ENCODE measurements around the gene ABCC4.

Gene ABCC4

DNA sequence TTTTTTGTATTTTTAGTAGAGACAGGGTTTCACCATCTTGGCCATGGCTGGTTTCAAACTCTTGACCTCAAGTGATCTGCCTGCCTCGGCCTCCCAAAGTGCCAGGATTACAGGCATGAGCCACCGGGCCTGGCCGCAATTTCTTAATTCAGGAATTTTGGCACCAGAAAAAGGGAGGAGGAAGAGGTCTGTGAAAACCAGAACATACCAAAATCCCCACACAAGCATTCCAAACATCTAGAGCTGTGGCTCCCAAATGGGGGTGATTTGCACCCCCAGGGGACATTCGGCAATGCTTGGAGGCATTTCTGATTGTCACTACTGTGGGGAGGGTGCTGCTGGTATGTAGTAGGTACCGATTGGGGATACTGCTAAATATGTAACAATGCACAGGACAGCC, 40.2 kb upstream of the ABCC4 start:
- CTCF ChIA-PET, result interaction anchor here (0.7 kb wide), 1 partner anchor 29 kb away, joined by 3 read pairs; no protein-coding TSS in a partner anchor
- Histone ChIP-seq H3K4me3 (ENCODE audit: low read depth, low read length) (no peak overlapping the region), H3K36me3 (ENCODE audit: control insufficient read depth in 2 of 2, insufficient read depth in 1 of 2, low read length in 2 of 2) (no peaks in the 10 kb centered on the region), H3K9me3 (ENCODE audit: control insufficient read depth, insufficient read depth, low read depth, low read length) (no peaks in the 10 kb centered on the region), H3K4me1 (ENCODE audit: control insufficient read depth, insufficient read depth, low read length) (no peaks in the 10 kb centered on the region), H3K27ac (ENCODE audit: extremely low read depth, low read depth, low read length) (no peak overlapping the region)
- POLR2A ChIA-PET, result no interaction called here
- no peak for TF ChIP-seq ZNF366 (tag by site-specific recombination; conservative IDR thresholded peaks at IDR 0.05)
- no peak for TF ChIP-seq HOXA7 (CRISPR knock-in tag; IDR thresholded peaks at IDR 0.05; ENCODE audit: borderline replicate concordance)
- TF ChIP-seq, protein P1, sequence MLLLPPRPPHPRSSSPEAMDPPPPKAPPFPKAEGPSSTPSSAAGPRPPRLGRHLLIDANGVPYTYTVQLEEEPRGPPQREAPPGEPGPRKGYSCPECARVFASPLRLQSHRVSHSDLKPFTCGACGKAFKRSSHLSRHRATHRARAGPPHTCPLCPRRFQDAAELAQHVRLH (tag by site-specific recombination; IDR thresholded peaks at IDR 0.05), result no peak
- TF ChIP-seq, protein P2, sequence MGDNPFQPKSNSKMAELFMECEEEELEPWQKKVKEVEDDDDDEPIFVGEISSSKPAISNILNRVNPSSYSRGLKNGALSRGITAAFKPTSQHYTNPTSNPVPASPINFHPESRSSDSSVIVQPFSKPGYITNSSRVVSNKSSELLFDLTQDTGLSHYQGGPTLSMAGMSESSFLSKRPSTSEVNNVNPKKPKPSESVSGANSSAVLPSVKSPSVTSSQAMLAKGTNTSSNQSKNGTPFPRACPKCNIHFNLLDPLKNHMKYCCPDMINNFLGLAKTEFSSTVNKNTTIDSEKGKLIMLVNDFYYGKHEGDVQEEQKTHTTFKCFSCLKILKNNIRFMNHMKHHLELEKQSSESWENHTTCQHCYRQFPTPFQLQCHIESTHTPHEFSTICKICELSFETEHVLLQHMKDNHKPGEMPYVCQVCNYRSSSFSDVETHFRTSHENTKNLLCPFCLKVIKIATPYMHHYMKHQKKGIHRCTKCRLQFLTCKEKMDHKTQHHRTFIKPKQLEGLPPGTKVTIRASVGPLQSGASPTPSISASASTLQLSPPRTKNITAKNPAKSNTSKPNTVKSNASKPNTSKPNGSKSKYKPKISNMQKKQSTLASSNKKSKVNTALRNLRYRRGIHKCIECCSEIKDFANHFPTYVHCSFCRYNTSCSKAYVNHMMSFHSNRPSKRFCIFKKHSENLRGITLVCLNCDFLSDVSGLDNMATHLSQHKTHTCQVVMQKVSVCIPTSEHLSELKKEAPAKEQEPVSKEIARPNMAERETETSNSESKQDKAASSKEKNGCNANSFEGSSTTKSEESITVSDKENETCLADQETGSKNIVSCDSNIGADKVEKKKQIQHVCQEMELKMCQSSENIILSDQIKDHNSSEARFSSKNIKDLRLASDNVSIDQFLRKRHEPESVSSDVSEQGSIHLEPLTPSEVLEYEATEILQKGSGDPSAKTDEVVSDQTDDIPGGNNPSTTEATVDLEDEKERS (tag by site-specific recombination; IDR thresholded peaks at IDR 0.05), result no peak
- TF ChIP-seq, protein P3, sequence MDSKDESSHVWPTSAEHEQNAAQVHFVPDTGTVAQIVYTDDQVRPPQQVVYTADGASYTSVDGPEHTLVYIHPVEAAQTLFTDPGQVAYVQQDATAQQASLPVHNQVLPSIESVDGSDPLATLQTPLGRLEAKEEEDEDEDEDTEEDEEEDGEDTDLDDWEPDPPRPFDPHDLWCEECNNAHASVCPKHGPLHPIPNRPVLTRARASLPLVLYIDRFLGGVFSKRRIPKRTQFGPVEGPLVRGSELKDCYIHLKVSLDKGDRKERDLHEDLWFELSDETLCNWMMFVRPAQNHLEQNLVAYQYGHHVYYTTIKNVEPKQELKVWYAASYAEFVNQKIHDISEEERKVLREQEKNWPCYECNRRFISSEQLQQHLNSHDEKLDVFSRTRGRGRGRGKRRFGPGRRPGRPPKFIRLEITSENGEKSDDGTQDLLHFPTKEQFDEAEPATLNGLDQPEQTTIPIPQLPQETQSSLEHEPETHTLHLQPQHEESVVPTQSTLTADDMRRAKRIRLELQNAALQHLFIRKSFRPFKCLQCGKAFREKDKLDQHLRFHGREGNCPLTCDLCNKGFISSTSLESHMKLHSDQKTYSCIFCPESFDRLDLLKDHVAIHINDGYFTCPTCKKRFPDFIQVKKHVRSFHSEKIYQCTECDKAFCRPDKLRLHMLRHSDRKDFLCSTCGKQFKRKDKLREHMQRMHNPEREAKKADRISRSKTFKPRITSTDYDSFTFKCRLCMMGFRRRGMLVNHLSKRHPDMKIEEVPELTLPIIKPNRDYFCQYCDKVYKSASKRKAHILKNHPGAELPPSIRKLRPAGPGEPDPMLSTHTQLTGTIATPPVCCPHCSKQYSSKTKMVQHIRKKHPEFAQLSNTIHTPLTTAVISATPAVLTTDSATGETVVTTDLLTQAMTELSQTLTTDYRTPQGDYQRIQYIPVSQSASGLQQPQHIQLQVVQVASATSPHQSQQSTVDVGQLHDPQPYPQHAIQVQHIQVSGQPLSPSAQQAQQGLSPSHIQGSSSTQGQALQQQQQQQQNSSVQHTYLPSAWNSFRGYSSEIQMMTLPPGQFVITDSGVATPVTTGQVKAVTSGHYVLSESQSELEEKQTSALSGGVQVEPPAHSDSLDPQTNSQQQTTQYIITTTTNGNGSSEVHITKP (tag by site-specific recombination; IDR thresholded peaks at IDR 0.05), result no peak
- TF ChIP-seq, protein P4, sequence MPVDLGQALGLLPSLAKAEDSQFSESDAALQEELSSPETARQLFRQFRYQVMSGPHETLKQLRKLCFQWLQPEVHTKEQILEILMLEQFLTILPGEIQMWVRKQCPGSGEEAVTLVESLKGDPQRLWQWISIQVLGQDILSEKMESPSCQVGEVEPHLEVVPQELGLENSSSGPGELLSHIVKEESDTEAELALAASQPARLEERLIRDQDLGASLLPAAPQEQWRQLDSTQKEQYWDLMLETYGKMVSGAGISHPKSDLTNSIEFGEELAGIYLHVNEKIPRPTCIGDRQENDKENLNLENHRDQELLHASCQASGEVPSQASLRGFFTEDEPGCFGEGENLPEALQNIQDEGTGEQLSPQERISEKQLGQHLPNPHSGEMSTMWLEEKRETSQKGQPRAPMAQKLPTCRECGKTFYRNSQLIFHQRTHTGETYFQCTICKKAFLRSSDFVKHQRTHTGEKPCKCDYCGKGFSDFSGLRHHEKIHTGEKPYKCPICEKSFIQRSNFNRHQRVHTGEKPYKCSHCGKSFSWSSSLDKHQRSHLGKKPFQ (tag by site-specific recombination; IDR thresholded peaks at IDR 0.05), result no peak
- TF ChIP-seq ZNF24 (tag by site-specific recombination; IDR thresholded peaks at IDR 0.05), result no peak
- TF ChIP-seq, protein P5, sequence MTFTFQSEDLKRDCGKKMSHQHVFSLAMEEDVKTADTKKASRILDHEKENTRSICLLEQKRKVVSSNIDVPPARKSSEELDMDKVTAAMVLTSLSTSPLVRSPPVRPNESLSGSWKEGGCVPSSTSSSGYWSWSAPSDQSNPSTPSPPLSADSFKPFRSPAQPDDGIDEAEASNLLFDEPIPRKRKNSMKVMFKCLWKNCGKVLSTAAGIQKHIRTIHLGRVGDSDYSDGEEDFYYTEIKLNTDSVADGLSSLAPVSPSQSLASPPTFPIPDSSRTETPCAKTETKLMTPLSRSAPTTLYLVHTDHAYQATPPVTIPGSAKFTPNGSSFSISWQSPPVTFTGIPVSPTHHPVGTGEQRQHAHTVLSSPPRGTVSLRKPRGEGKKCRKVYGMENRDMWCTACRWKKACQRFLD (tag by site-specific recombination; IDR thresholded peaks at IDR 0.05), result no peak
- no peak for TF ChIP-seq ZBTB48 (tag by site-specific recombination; IDR thresholded peaks at IDR 0.05)
- no peak for TF ChIP-seq ZFP37 (tag by site-specific recombination; IDR thresholded peaks at IDR 0.05)
- no peak for TF ChIP-seq KLF7 (tag by site-specific recombination; IDR thresholded peaks at IDR 0.05; ENCODE audit: borderline replicate concordance)
- TF ChIP-seq, protein P6, sequence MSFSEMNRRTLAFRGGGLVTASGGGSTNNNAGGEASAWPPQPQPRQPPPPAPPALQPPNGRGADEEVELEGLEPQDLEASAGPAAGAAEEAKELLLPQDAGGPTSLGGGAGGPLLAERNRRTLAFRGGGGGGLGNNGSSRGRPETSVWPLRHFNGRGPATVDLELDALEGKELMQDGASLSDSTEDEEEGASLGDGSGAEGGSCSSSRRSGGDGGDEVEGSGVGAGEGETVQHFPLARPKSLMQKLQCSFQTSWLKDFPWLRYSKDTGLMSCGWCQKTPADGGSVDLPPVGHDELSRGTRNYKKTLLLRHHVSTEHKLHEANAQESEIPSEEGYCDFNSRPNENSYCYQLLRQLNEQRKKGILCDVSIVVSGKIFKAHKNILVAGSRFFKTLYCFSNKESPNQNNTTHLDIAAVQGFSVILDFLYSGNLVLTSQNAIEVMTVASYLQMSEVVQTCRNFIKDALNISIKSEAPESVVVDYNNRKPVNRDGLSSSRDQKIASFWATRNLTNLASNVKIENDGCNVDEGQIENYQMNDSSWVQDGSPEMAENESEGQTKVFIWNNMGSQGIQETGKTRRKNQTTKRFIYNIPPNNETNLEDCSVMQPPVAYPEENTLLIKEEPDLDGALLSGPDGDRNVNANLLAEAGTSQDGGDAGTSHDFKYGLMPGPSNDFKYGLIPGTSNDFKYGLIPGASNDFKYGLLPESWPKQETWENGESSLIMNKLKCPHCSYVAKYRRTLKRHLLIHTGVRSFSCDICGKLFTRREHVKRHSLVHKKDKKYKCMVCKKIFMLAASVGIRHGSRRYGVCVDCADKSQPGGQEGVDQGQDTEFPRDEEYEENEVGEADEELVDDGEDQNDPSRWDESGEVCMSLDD (tag by site-specific recombination; IDR thresholded peaks at IDR 0.05), result no peak
- no peak for TF ChIP-seq IKZF3 (tag by site-specific recombination; IDR thresholded peaks at IDR 0.05)
- TF ChIP-seq HOXD13 (CRISPR knock-in tag; IDR thresholded peaks at IDR 0.05; ENCODE audit: borderline replicate concordance), result no peak
- no peak for TF ChIP-seq ZNF335 (tag by site-specific recombination; conservative IDR thresholded peaks at IDR 0.05)
